Measurements from ENCODE around the gene DCAF12.

- TF ChIP-seq JUN (IDR thresholded peaks at IDR 0.05; ENCODE audit: low read depth, low read length) (no peak), POLR2A (IDR thresholded peaks at IDR 0.05; ENCODE audit: control extremely low read depth in 1 of 2, low read depth in 2 of 2, low read length in 2 of 2) (no peak), SP1 (IDR thresholded peaks at IDR 0.05; ENCODE audit: low read depth, low read length) (no peak), CTCF (IDR thresholded peaks at IDR 0.05; ENCODE audit: control extremely low read depth in 1 of 3, insufficient read depth in 1 of 3, low read depth in 1 of 3, low read length in 3 of 3) (no peak), RAD21 (IDR thresholded peaks at IDR 0.05 in 1 of 2, conservative IDR thresholded peaks at IDR 0.05 in 1 of 2; ENCODE audit: low read depth in 2 of 2, low read length in 2 of 2) (no peak), CREB1 (IDR thresholded peaks at IDR 0.05) (no peak), EP300 (IDR thresholded peaks at IDR 0.05; ENCODE audit: borderline replicate concordance in 1 of 2, low read depth in 2 of 2, low read length in 2 of 2) (no peak)
- TF ChIP-seq, protein P1, sequence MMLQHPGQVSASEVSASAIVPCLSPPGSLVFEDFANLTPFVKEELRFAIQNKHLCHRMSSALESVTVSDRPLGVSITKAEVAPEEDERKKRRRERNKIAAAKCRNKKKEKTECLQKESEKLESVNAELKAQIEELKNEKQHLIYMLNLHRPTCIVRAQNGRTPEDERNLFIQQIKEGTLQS (IDR thresholded peaks at IDR 0.05; ENCODE audit: insufficient read depth, low read depth, low read length): no peak
- TF ChIP-seq, protein P2, sequence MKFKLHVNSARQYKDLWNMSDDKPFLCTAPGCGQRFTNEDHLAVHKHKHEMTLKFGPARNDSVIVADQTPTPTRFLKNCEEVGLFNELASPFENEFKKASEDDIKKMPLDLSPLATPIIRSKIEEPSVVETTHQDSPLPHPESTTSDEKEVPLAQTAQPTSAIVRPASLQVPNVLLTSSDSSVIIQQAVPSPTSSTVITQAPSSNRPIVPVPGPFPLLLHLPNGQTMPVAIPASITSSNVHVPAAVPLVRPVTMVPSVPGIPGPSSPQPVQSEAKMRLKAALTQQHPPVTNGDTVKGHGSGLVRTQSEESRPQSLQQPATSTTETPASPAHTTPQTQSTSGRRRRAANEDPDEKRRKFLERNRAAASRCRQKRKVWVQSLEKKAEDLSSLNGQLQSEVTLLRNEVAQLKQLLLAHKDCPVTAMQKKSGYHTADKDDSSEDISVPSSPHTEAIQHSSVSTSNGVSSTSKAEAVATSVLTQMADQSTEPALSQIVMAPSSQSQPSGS (IDR thresholded peaks at IDR 0.05; ENCODE audit: low read length): no peak
Measured at GRCh38 chr9:34154057-34154456, 27.6 kb upstream of the DCAF12 start.
